Body of pancreas (tissue), 4 donors: ENCODE results near the gene CSKMT. TPM values are rescaled to one million over a fixed set of nuclear protein-coding genes. Genes with fewer than 3 reads are reported as not detected.
"Not testable (repeated sequence)": the region's sequence is repeated elsewhere in the genome, so short reads cannot be mapped to it uniquely, and the experiment has no call there.

Source experiments
- ATAC-seq: fragments of 150-250 bp; one replicate; pipeline ENCODE4 v1.9.1; 2016
- DNase-seq, 4 donors: peaks; one replicate each; pipeline ENCODE4 v3.0.0-alpha.2; 2019
- H3K27ac ChIP-seq, 4 donors: fragments of 200-600 bp; sonication (generic); 1 replicate in 3 of 4; 2 replicates in 1 of 4; pipeline versions ENCODE4 v1.5.1 to v1.6.1; 2016 to 2019; ENCODE audit warnings: mild to moderate bottlenecking in 1 of 4, mixed read lengths in 1 of 4, moderate library complexity in 1 of 4
- H3K27me3 ChIP-seq, 2 donors: fragments of 200-600 bp; sonication (generic); one replicate each; pipeline ENCODE4 v1.6.0; 2016; ENCODE audit warnings: mild to moderate bottlenecking in 1 of 2
- H3K36me3 ChIP-seq, 2 donors: fragments of 200-600 bp; sonication (generic); replicated peaks in 1 of 2; 2 replicates each; pipeline ENCODE4 v1.5.1; 2016; ENCODE audit warnings: low read depth in 2 of 2; ENCODE audit not compliant: insufficient read depth in 1 of 2
- H3K4me1 ChIP-seq: fragments of 200-600 bp; sonication (generic); one replicate; pipeline ENCODE4 v1.6.0; 2016
- H3K4me3 ChIP-seq, 2 donors: fragments of 200-600 bp; sonication (generic); 1 replicate in 1 of 2; 2 replicates in 1 of 2; pipeline ENCODE4 v1.5.1; 2016 to 2019
- H3K9me3 ChIP-seq, 3 donors: fragments of 200-600 bp; sonication (generic); 1 replicate in 2 of 3; 2 replicates in 1 of 3; pipeline ENCODE4 v1.5.1; 2016
- POLR2A ChIP-seq, 3 donors: fragments of 450-650 bp; IDR thresholded peaks; one replicate each; pipeline ENCODE4 v1.6.1; 2016; ENCODE audit warnings: antibody characterized with exemption in 3 of 3, mild to moderate bottlenecking in 2 of 3
- WGBS, 2 donors: methylation state at CpG; one replicate each; pipeline ENCODE4 v1.1.5; 2017; 5-methylcytosine and 5-hydroxymethylcytosine counted together
- intact Hi-C: fragments of 100-400 bp; cut with DNase I; formaldehyde crosslinking; loops from one replicate; pipeline ENCODE4 v1.15.1; 2023
- total RNA-seq, 2 donors: library from RNA; depleted of rRNA; stranded (reverse); fragments of >200 nt; gene quantifications; one replicate each; pipeline ENCODE4 v1.1.0, GENCODE V29; 2016
- TF ChIP-seq, protein P1 (sequence below), 7 experiments: fragments of 450-650 bp in 4 of 7; fragments of 200-600 bp in 3 of 7; sonication (generic) in 3 of 7; IDR thresholded peaks; one replicate each; pipeline ENCODE4 v1.5.1; 2016 to 2019; ENCODE audit warnings: antibody characterized with exemption in 7 of 7

Gene CSKMT
- total RNA-seq, 2 donors from 2014 or later = 5.4 to 110 TPM

GRCh38 chr11:62682518-62682917, 17.4 kb downstream of the CSKMT start:
- ATAC-seq (peak; percentile 36), DNase-seq (peak in 3 of 4 donors; percentile 43 to 62 (median 43))
- Histone ChIP-seq H3K4me3 (no peak overlapping the region), H3K9me3 (no peaks in the 10 kb centered on the region), H3K4me1 (peaks cover 27% of the 10 kb centered on the region), H3K27ac (peak overlapping the region in 1 of 4 donors; percentile 50), H3K36me3 (peaks cover 0 to 2% of the 10 kb centered on the region in 2 donors), H3K27me3 (peaks cover 0 to 2% of the 10 kb centered on the region in 2 donors)
- intact Hi-C loops = no loop called here
- 54 to 58% methylated on average over 7 of the region's 7 CpGs for WGBS, 2 donors
- no peak for TF ChIP-seq POLR2A (IDR thresholded peaks at IDR 0.05)
- TF ChIP-seq, protein P1, sequence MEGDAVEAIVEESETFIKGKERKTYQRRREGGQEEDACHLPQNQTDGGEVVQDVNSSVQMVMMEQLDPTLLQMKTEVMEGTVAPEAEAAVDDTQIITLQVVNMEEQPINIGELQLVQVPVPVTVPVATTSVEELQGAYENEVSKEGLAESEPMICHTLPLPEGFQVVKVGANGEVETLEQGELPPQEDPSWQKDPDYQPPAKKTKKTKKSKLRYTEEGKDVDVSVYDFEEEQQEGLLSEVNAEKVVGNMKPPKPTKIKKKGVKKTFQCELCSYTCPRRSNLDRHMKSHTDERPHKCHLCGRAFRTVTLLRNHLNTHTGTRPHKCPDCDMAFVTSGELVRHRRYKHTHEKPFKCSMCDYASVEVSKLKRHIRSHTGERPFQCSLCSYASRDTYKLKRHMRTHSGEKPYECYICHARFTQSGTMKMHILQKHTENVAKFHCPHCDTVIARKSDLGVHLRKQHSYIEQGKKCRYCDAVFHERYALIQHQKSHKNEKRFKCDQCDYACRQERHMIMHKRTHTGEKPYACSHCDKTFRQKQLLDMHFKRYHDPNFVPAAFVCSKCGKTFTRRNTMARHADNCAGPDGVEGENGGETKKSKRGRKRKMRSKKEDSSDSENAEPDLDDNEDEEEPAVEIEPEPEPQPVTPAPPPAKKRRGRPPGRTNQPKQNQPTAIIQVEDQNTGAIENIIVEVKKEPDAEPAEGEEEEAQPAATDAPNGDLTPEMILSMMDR (IDR thresholded peaks at IDR 0.05) = no peak

GRCh38 chr11:62687508-62688396, 22.6 kb downstream of the CSKMT start:
- TF ChIP-seq POLR2A (IDR thresholded peaks at IDR 0.05) = no peak
- TF ChIP-seq, protein P1 (IDR thresholded peaks at IDR 0.05) = no peak
- intact Hi-C loops = no loop called here
- peaks cover 0 to 4% of the 10 kb centered on the region in 2 donors for H3K36me3 ChIP-seq
- DNase-seq (no peak), ATAC-seq (no peak)
- H3K27ac ChIP-seq = no peak overlapping the region
- WGBS, 2 donors = 44 to 66% methylated on average over 14 to 55 of the region's 74 CpGs
- H3K9me3 ChIP-seq = no peaks in the 10 kb centered on the region
- no peaks in the 10 kb centered on the region for H3K4me1 ChIP-seq
- H3K4me3 ChIP-seq = no peak overlapping the region
- peaks cover 0 to 8% of the 10 kb centered on the region in 2 donors for H3K27me3 ChIP-seq

DNA sequence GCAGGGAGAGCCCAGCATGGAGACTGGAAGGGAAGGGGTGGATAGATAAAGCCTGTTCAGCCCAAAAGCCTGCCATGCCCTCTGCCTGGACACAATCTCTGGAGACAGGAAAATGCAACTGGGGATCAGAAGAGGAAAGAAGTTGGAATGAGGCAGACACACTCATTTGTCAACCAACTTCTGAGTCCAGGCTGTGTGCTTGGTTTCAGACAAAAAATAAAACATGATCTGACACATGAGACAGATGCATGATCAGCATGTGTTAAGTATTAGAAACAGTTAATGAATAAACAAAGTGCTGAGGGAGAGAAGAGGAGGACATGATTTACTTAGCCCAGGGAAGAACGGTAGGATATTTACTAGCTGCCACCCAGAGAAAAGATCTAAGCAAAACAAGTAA, 23.4 kb downstream of the CSKMT start:
- Histone ChIP-seq H3K4me3 (no peak overlapping the region), H3K36me3 (peaks cover 0 to 4% of the 10 kb centered on the region in 2 donors), H3K9me3 (no peaks in the 10 kb centered on the region), H3K27me3 (peaks cover 0 to 8% of the 10 kb centered on the region in 2 donors), H3K4me1 (no peaks in the 10 kb centered on the region), H3K27ac (no peak overlapping the region)
- ATAC-seq (no peak), DNase-seq (no peak)
- intact Hi-C loops = no loop called here
- 18 to 30% methylated on average over 1 of the region's 1 CpG for WGBS, 2 donors
- TF ChIP-seq POLR2A (IDR thresholded peaks at IDR 0.05) = no peak
- TF ChIP-seq, protein P1 (IDR thresholded peaks at IDR 0.05) = no peak

DNA sequence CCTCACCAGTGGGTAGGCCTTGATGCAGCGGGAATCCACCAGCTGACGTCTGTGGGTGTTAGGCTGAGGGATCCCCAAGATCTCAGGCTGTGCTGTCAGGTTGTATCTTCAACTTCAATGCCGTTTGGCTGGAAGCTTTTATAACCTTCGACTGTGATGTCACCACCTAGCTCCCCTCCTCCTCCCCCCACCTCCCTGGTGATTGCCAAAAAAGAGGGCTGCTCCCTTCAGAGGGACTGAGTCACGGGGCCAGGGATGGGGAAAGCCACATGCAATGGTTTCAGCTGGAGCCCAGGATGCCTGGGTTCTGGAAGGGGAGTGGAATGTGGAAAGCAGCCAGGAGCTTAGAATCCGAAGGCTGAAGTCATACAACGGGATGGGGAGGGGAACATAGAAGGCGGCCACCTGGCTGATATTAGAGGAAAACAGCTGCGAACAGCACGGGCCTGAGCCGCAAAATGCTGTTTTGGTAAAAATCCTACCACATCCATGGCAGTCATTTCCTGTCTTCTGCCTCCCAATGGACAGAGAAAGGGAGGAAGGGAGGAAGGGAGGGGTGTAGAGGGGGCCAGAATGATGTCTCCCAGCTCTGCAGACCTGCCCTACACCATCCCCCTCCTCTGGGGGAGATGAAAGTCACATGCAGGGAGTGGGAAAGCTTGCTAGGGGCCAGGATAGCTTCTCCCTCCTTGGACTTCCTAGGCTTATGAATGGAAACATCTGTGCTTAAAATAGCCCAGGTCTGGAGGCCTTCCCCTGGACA, 24.5 kb downstream of the CSKMT start, which contains the start of gene LRRN4CL:
Gene LRRN4CL, minus strand, starts transcription at position 110 of the 763 bp plus-strand sequence. CDS start 1,022 bp downstream, outside the sequence.
- no peak for TF ChIP-seq POLR2A (IDR thresholded peaks at IDR 0.05)
- TF ChIP-seq, protein P1 (IDR thresholded peaks at IDR 0.05) = no peak
- intact Hi-C loops = loop anchor here (10.0 kb wide), 1 partner anchor 275 kb away; the partner anchor contains the start of gene SCGB1A1
- no peaks in the 10 kb centered on the region for H3K9me3 ChIP-seq
- no peak within 1 kb of the TSS for H3K27ac ChIP-seq
- DNase-seq (peak in 3 of 4 donors; percentile 42 to 59 (median 52)), ATAC-seq (peak; percentile 54)
- H3K4me1 ChIP-seq = no peaks in the 10 kb centered on the region
- 39 to 60% methylated on average over 11 of the region's 11 CpGs for WGBS, 2 donors
- no peak within 1 kb of the TSS for H3K4me3 ChIP-seq
- peaks cover 0 to 8% of the 10 kb centered on the region in 2 donors for H3K27me3 ChIP-seq
- H3K36me3 ChIP-seq = peaks cover 0 to 4% of the 10 kb centered on the region in 2 donors

DNA sequence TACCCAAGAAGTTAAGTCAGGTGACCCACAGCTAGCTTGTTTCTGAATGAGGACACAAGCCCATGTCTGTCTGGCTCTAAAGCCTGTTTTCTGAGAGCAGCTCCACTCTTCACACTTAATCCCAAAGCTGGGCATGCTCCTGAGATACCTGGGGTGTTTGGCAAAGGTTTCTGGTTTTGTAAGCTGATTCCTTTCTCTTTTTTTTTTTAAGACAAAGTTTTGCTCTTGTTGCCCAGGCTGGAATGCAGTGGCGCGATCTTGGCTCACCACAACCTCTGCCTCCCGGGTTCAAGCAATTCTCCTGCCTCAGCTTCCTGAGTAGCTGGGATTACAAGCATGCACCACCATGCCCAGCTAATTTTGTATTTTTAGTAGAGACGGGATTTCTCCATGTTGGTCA, 28.5 kb downstream of the CSKMT start:
- intact Hi-C loops = loop anchor here (10.0 kb wide), 1 partner anchor 279 kb away; the partner anchor contains the start of gene SCGB1A1
- not testable (repeated sequence) for H3K4me1 ChIP-seq, H3K36me3 ChIP-seq, H3K4me3 ChIP-seq, H3K27me3 ChIP-seq, H3K27ac ChIP-seq, ATAC-seq, DNase-seq, H3K9me3 ChIP-seq
- WGBS, 2 donors = 66 to 83% methylated on average over 4 of the region's 4 CpGs
